Upper lobe of right lung (tissue), 1 donor: ENCODE measurements around the gene DSE. TPM values are rescaled to one million over a fixed set of nuclear protein-coding genes. Genes with fewer than 3 reads are reported as not detected.

Source experiments
- ATAC-seq: fragments of 200-7000 bp; cut with Tn5 transposase; one replicate; pipeline ENCODE4 v1.9.1; 2020; ENCODE audit warnings: mild to moderate bottlenecking, moderate library complexity
- DNase-seq: peaks from one replicate; pipeline ENCODE4 v3.0.0-alpha.2; 2020
- H3K27ac ChIP-seq: fragments of 200-600 bp; one replicate; pipeline ENCODE4 v1.8.0; 2022
- H3K27me3 ChIP-seq: fragments of 200-600 bp; one replicate; pipeline ENCODE4 v1.8.0; 2022; ENCODE audit warnings: mild to moderate bottlenecking
- H3K36me3 ChIP-seq: fragments of 200-600 bp; one replicate; pipeline ENCODE4 v1.8.0; 2022
- H3K4me1 ChIP-seq: fragments of 200-600 bp; one replicate; pipeline ENCODE4 v1.8.0; 2022
- H3K4me3 ChIP-seq: fragments of 200-600 bp; one replicate; pipeline ENCODE4 v1.8.0; 2022; ENCODE audit warnings: mild to moderate bottlenecking
- H3K9me3 ChIP-seq: fragments of 200-600 bp; one replicate; pipeline ENCODE4 v1.8.0; 2022
- CTCF ChIP-seq: fragments of 200-600 bp; IDR thresholded peaks from one replicate; pipeline ENCODE4 v1.8.0; 2022; ENCODE audit warnings: antibody characterized with exemption
- intact Hi-C: fragments of 100-400 bp; cut with DNase I; formaldehyde crosslinking; loops from one replicate; pipeline ENCODE4 v1.11.0; 2022
- total RNA-seq: library from RNA; stranded (reverse); fragmentation: NEBNext Ultra II Directional; extraction: Animal tissue kit (Norgen Biotek cat#: 25700); gene quantifications from one replicate; pipeline ENCODE4 v1.2.1, GENCODE V29; 2021
- donor health status: DM: no; HTN: yes; CAD: no; lungs with severe emphysema.

Gene DSE
- total RNA-seq, 1 donor from 2014 or later: 47.6 TPM

GRCh38 chr6:116444575-116444974 is 73.8 kb downstream of the DSE start:
- Histone ChIP-seq H3K27me3 (no peaks in the 10 kb centered on the region), H3K27ac (no peak overlapping the region), H3K4me3 (no peak overlapping the region), H3K36me3 (no peaks in the 10 kb centered on the region), H3K9me3 (no peaks in the 10 kb centered on the region), H3K4me1 (no peaks in the 10 kb centered on the region)
- no peak for DNase-seq
- intact Hi-C loops: no loop called here
- no peak for TF ChIP-seq CTCF
- no peak for ATAC-seq

- intact Hi-C loops: no loop called here
- H3K27me3 ChIP-seq: no peaks in the 10 kb centered on the region
- peak; percentile 74 for ATAC-seq
Measured at GRCh38 chr6:116445102-116445501, 74.4 kb downstream of the DSE start.

GRCh38 chr6:116446399-116446798 is 75.7 kb downstream of the DSE start:
- DNase-seq (no peak), ATAC-seq (peak; percentile 46)
- intact Hi-C loops: no loop called here
- H3K9me3 ChIP-seq: no peaks in the 10 kb centered on the region
- no peaks in the 10 kb centered on the region for H3K27me3 ChIP-seq
- no peaks in the 10 kb centered on the region for H3K36me3 ChIP-seq
- H3K4me3 ChIP-seq: no peak overlapping the region
- peaks cover 2% of the 10 kb centered on the region for H3K4me1 ChIP-seq
- no peak for TF ChIP-seq CTCF
- H3K27ac ChIP-seq: no peak overlapping the region

More at GRCh38 chr6:116445102-116445501, 74.4 kb downstream of the DSE start:
- H3K9me3 ChIP-seq: no peaks in the 10 kb centered on the region
- no peaks in the 10 kb centered on the region for H3K36me3 ChIP-seq
- DNase-seq: no peak
- H3K27ac ChIP-seq: no peak overlapping the region
- no peak overlapping the region for H3K4me3 ChIP-seq
- no peak for TF ChIP-seq CTCF
- H3K4me1 ChIP-seq: no peaks in the 10 kb centered on the region

- H3K27ac ChIP-seq: no peak overlapping the region
- TF ChIP-seq CTCF: no peak
- no peaks in the 10 kb centered on the region for H3K9me3 ChIP-seq
- intact Hi-C loops: no loop called here
- peaks cover 9% of the 10 kb centered on the region for H3K4me1 ChIP-seq
- no peaks in the 10 kb centered on the region for H3K27me3 ChIP-seq
- no peak for ATAC-seq
- DNase-seq: no peak
- no peaks in the 10 kb centered on the region for H3K36me3 ChIP-seq
- no peak overlapping the region for H3K4me3 ChIP-seq
Measured at GRCh38 chr6:116447052-116447451, 76.3 kb downstream of the DSE start.

GRCh38 chr6:116447496-116448011 is 76.8 kb downstream of the DSE start:
- Histone ChIP-seq H3K36me3 (no peaks in the 10 kb centered on the region), H3K27me3 (no peaks in the 10 kb centered on the region), H3K4me3 (no peak overlapping the region), H3K27ac (no peak overlapping the region), H3K9me3 (no peaks in the 10 kb centered on the region), H3K4me1 (peaks cover 9% of the 10 kb centered on the region)
- DNase-seq (no peak), ATAC-seq (peak; percentile 77)
- intact Hi-C loops: no loop called here
- TF ChIP-seq CTCF: no peak

- no peak for ATAC-seq
- intact Hi-C loops: no loop called here
- no peak for TF ChIP-seq CTCF
- H3K27ac ChIP-seq: no peak overlapping the region
- peaks cover 9% of the 10 kb centered on the region for H3K4me1 ChIP-seq
- no peaks in the 10 kb centered on the region for H3K36me3 ChIP-seq
- H3K27me3 ChIP-seq: no peaks in the 10 kb centered on the region
- H3K4me3 ChIP-seq: no peak overlapping the region
- no peaks in the 10 kb centered on the region for H3K9me3 ChIP-seq
- DNase-seq: no peak
Measured at GRCh38 chr6:116449565-116449964, 78.8 kb downstream of the DSE start.
